Measurements from ENCODE around the gene NAA35. TPM values are rescaled to one million over a fixed set of nuclear protein-coding genes. Genes with fewer than 3 reads are reported as not detected.

The NAA35 gene
- polyA plus RNA-seq (2013) = 18.8 TPM

GRCh38 chr9:85940832-85941621 lies at the start of gene NAA35:
Gene NAA35, plus strand, starts transcription at chr9:85941146. Its CDS starts 1,014 bp downstream, at chr9:85942160.
- Histone ChIP-seq H3K36me3 (ENCODE audit: control insufficient read depth in 4 of 4, insufficient read depth in 4 of 4, low read length in 3 of 4) (peaks cover 3 to 29% (median 12%) of the 10 kb centered on the region in 4 experiments), H3K27ac (ENCODE audit: insufficient read depth in 1 of 2, low read depth in 1 of 2, low read length in 2 of 2, poor library complexity in 1 of 2, severe bottlenecking in 2 of 2) (peak within 1 kb of the TSS; percentile 69 to 92), H3K4me1 (ENCODE audit: control extremely low read depth in 1 of 4, control insufficient read depth in 4 of 4, insufficient read depth in 4 of 4, low read length in 3 of 4) (peaks cover 5 to 20% (median 16%) of the 10 kb centered on the region in 4 experiments), H3K27me3 (replicated peaks in 2 of 5; ENCODE audit: control insufficient read depth in 4 of 5, insufficient read depth in 5 of 5, low read length in 4 of 5) (no peaks in the 10 kb centered on the region), H3K9me3 (ENCODE audit: control extremely low read depth in 1 of 5, control insufficient read depth in 4 of 5, insufficient read depth in 2 of 5, low read depth in 1 of 5, low read length in 4 of 5) (no peaks in the 10 kb centered on the region), H3K4me3 (ENCODE audit: control insufficient read depth in 1 of 7, extremely low read depth in 1 of 7, insufficient read depth in 4 of 7, low read depth in 2 of 7, low read length in 6 of 7) (peak within 1 kb of the TSS; percentile 72 to 97 (median 92))
- DNase-seq = peak; percentile 99 to 100 (median 99)
- ChIA-PET POLR2A (no interaction called here), CTCF (interaction anchor here (1.1 kb wide), 1 partner anchor 12 kb away, joined by 3 read pairs; no protein-coding TSS in a partner anchor)
- under 1% methylated on average over 82 of the region's 93 CpGs for WGBS (ENCODE audit: insufficient coverage)

- 17% methylated on average over 1 of the region's 1 CpG for WGBS (ENCODE audit: insufficient coverage)
- Histone ChIP-seq H3K27me3 (replicated peaks in 2 of 5; ENCODE audit: control insufficient read depth in 4 of 5, insufficient read depth in 5 of 5, low read length in 4 of 5) (no peaks in the 10 kb centered on the region), H3K9me3 (ENCODE audit: control extremely low read depth in 1 of 5, control insufficient read depth in 4 of 5, insufficient read depth in 2 of 5, low read depth in 1 of 5, low read length in 4 of 5) (peaks cover 0 to 1% (median 0%) of the 10 kb centered on the region in 5 experiments), H3K4me3 (ENCODE audit: control insufficient read depth in 1 of 7, extremely low read depth in 1 of 7, insufficient read depth in 4 of 7, low read depth in 2 of 7, low read length in 6 of 7) (no peak overlapping the region), H3K27ac (ENCODE audit: insufficient read depth in 1 of 2, low read depth in 1 of 2, low read length in 2 of 2, poor library complexity in 1 of 2, severe bottlenecking in 2 of 2) (no peak overlapping the region), H3K36me3 (ENCODE audit: control insufficient read depth in 4 of 4, insufficient read depth in 4 of 4, low read length in 3 of 4) (no peaks in the 10 kb centered on the region), H3K4me1 (ENCODE audit: control extremely low read depth in 1 of 4, control insufficient read depth in 4 of 4, insufficient read depth in 4 of 4, low read length in 3 of 4) (peaks cover under 1 to 7% (median 5%) of the 10 kb centered on the region in 4 experiments)
- ChIA-PET CTCF (no interaction called here), POLR2A (no interaction called here)
- peak in 2 of 3 donors; percentile 58 to 83 for DNase-seq
Measured at GRCh38 chr9:85892401-85892800, 48.5 kb upstream of the NAA35 start.

GRCh38 chr9:85895685-85896084 lies 45.3 kb upstream of the NAA35 start:
- H3K4me1 ChIP-seq (ENCODE audit: control extremely low read depth in 1 of 4, control insufficient read depth in 4 of 4, insufficient read depth in 4 of 4, low read length in 3 of 4) = peaks cover 5 to 16% (median 13%) of the 10 kb centered on the region in 4 experiments
- 100% methylated on average over 1 of the region's 2 CpGs for WGBS (ENCODE audit: insufficient coverage)
- POLR2A ChIA-PET = no interaction called here
- H3K27me3 ChIP-seq (replicated peaks in 2 of 5; ENCODE audit: control insufficient read depth in 4 of 5, insufficient read depth in 5 of 5, low read length in 4 of 5) = no peaks in the 10 kb centered on the region
- peaks cover 0 to 1% (median 0%) of the 10 kb centered on the region in 5 experiments for H3K9me3 ChIP-seq (ENCODE audit: control extremely low read depth in 1 of 5, control insufficient read depth in 4 of 5, insufficient read depth in 2 of 5, low read depth in 1 of 5, low read length in 4 of 5)
- peaks cover 0 to 2% (median 0%) of the 10 kb centered on the region in 4 experiments for H3K36me3 ChIP-seq (ENCODE audit: control insufficient read depth in 4 of 4, insufficient read depth in 4 of 4, low read length in 3 of 4)
- no peak overlapping the region for H3K27ac ChIP-seq (ENCODE audit: insufficient read depth in 1 of 2, low read depth in 1 of 2, low read length in 2 of 2, poor library complexity in 1 of 2, severe bottlenecking in 2 of 2)
- CTCF ChIA-PET = no interaction called here
- H3K4me3 ChIP-seq (ENCODE audit: control insufficient read depth in 1 of 7, extremely low read depth in 1 of 7, insufficient read depth in 4 of 7, low read depth in 2 of 7, low read length in 6 of 7) = no peak overlapping the region
- DNase-seq = no peak

- Histone ChIP-seq H3K4me1 (ENCODE audit: control extremely low read depth in 1 of 4, control insufficient read depth in 4 of 4, insufficient read depth in 4 of 4, low read length in 3 of 4) (peaks cover 5 to 14% (median 12%) of the 10 kb centered on the region in 4 experiments), H3K36me3 (ENCODE audit: control insufficient read depth in 4 of 4, insufficient read depth in 4 of 4, low read length in 3 of 4) (peaks cover 0 to 2% (median 0%) of the 10 kb centered on the region in 4 experiments), H3K27me3 (replicated peaks in 2 of 5; ENCODE audit: control insufficient read depth in 4 of 5, insufficient read depth in 5 of 5, low read length in 4 of 5) (no peaks in the 10 kb centered on the region), H3K4me3 (ENCODE audit: control insufficient read depth in 1 of 7, extremely low read depth in 1 of 7, insufficient read depth in 4 of 7, low read depth in 2 of 7, low read length in 6 of 7) (peak overlapping the region in 2 of 7 experiments; percentile 25 to 33), H3K9me3 (ENCODE audit: control extremely low read depth in 1 of 5, control insufficient read depth in 4 of 5, insufficient read depth in 2 of 5, low read depth in 1 of 5, low read length in 4 of 5) (no peaks in the 10 kb centered on the region), H3K27ac (ENCODE audit: insufficient read depth in 1 of 2, low read depth in 1 of 2, low read length in 2 of 2, poor library complexity in 1 of 2, severe bottlenecking in 2 of 2) (no peak overlapping the region)
- 60% methylated on average over 1 of the region's 4 CpGs for WGBS (ENCODE audit: insufficient coverage)
- peak; percentile 25 to 70 (median 66) for DNase-seq
- CTCF ChIA-PET = interaction anchor here (0.5 to 1.6 kb wide), 3 partner anchors 35 to 100 kb away, joined by 3 read pairs; no protein-coding TSS in a partner anchor
- POLR2A ChIA-PET = no interaction called here
Measured at GRCh38 chr9:85897848-85898247, 43.1 kb upstream of the NAA35 start.

DNA sequence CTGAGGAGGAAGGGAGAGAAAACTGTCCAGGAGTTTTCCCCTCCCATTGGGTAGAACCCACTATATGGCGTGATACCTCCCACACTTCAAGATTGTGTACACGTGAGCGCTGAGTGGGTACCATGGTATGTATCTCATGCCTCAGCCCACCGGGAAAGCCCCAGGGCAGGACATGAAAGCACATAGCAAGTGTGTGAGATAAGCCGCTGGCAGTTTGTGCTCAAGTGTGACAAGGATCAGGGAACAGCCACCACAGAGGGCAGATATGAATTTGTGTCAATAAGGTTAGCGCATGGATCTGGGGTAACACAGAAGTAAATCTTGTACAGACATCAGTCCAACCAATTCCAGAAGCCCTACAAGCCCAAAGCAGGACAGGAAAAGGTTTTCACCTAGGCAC lies 42.6 kb upstream of the NAA35 start:
- 75% methylated on average over 4 of the region's 6 CpGs for WGBS (ENCODE audit: insufficient coverage)
- ChIA-PET CTCF (no interaction called here), POLR2A (no interaction called here)
- Histone ChIP-seq H3K27me3 (replicated peaks in 2 of 5; ENCODE audit: control insufficient read depth in 4 of 5, insufficient read depth in 5 of 5, low read length in 4 of 5) (no peaks in the 10 kb centered on the region), H3K36me3 (ENCODE audit: control insufficient read depth in 4 of 4, insufficient read depth in 4 of 4, low read length in 3 of 4) (peaks cover 0 to 2% (median 0%) of the 10 kb centered on the region in 4 experiments), H3K27ac (ENCODE audit: insufficient read depth in 1 of 2, low read depth in 1 of 2, low read length in 2 of 2, poor library complexity in 1 of 2, severe bottlenecking in 2 of 2) (no peak overlapping the region), H3K9me3 (ENCODE audit: control extremely low read depth in 1 of 5, control insufficient read depth in 4 of 5, insufficient read depth in 2 of 5, low read depth in 1 of 5, low read length in 4 of 5) (no peaks in the 10 kb centered on the region), H3K4me3 (ENCODE audit: control insufficient read depth in 1 of 7, extremely low read depth in 1 of 7, insufficient read depth in 4 of 7, low read depth in 2 of 7, low read length in 6 of 7) (no peak overlapping the region), H3K4me1 (ENCODE audit: control extremely low read depth in 1 of 4, control insufficient read depth in 4 of 4, insufficient read depth in 4 of 4, low read length in 3 of 4) (peaks cover 5 to 14% (median 12%) of the 10 kb centered on the region in 4 experiments)
- DNase-seq = peak; percentile 17 to 64 (median 48)

DNA sequence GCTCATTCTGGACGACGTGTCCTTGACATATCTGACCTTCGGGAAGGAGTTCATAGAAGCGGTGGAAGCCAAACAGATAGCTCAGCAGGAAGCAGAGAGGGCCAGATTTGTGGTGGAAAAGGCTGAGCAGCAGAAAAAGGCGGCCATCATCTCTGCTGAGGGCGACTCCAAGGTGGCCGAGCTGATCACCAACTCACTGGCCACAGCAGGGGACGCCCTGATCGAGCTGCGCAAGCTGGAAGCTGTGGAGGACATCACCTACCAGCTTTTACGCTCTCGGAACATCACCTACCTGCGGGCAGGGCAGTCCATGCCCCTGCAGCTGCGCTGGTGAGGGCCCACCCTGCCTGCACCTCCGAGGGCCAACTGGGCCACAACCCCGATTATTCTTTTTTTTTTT lies 41.6 kb upstream of the NAA35 start:
- whole genome bisulfite sequencing (ENCODE audit: insufficient coverage) = 97% methylated on average over 13 of the region's 16 CpGs
- Histone ChIP-seq H3K36me3 (ENCODE audit: control insufficient read depth in 4 of 4, insufficient read depth in 4 of 4, low read length in 3 of 4) (peaks cover 0 to 2% (median 0%) of the 10 kb centered on the region in 4 experiments), H3K4me3 (ENCODE audit: control insufficient read depth in 1 of 7, extremely low read depth in 1 of 7, insufficient read depth in 4 of 7, low read depth in 2 of 7, low read length in 6 of 7) (no peak overlapping the region), H3K4me1 (ENCODE audit: control extremely low read depth in 1 of 4, control insufficient read depth in 4 of 4, insufficient read depth in 4 of 4, low read length in 3 of 4) (peaks cover 5 to 14% (median 12%) of the 10 kb centered on the region in 4 experiments), H3K27me3 (replicated peaks in 2 of 5; ENCODE audit: control insufficient read depth in 4 of 5, insufficient read depth in 5 of 5, low read length in 4 of 5) (no peaks in the 10 kb centered on the region), H3K27ac (ENCODE audit: insufficient read depth in 1 of 2, low read depth in 1 of 2, low read length in 2 of 2, poor library complexity in 1 of 2, severe bottlenecking in 2 of 2) (no peak overlapping the region), H3K9me3 (ENCODE audit: control extremely low read depth in 1 of 5, control insufficient read depth in 4 of 5, insufficient read depth in 2 of 5, low read depth in 1 of 5, low read length in 4 of 5) (peaks cover 0 to 1% (median 0%) of the 10 kb centered on the region in 5 experiments)
- POLR2A ChIA-PET = no interaction called here
- CTCF ChIA-PET = interaction anchor here (0.7 to 1.7 kb wide), 5 partner anchors 9 to 80 kb away, joined by 3 to 6 read pairs (median 4); no protein-coding TSS in a partner anchor
- no peak for DNase-seq
